HG03457 (cell line): Measurements from ENCODE around the gene NBPF9.
"Not testable (repeated sequence)": the region's sequence is repeated elsewhere in the genome, so short reads cannot be mapped to it uniquely, and the experiment has no call there.

ENCODE experiments used
- ATAC-seq: cut with Tn5 transposase; IDR thresholded peaks from one replicate; pipeline ENCODE4 v1.9.1; 2021; ENCODE audit warnings: moderate number of reproducible peaks; ENCODE audit not compliant: unreplicated experiment

NBPF9 gene

GRCh38 chr1:149013513-149013912 lies 89.8 kb downstream of the NBPF9 start:
- not testable (repeated sequence) for ATAC-seq

- ATAC-seq: not testable (repeated sequence)
Observed at GRCh38 chr1:149012599-149012998, 90.8 kb downstream of the NBPF9 start.

- ATAC-seq: not testable (repeated sequence)
Observed at GRCh38 chr1:149009761-149010160, 93.6 kb downstream of the NBPF9 start.

GRCh38 chr1:149008769-149009168 lies 94.6 kb downstream of the NBPF9 start:
- not testable (repeated sequence) for ATAC-seq

- not testable (repeated sequence) for ATAC-seq
Observed at GRCh38 chr1:149008326-149008725, 95.0 kb downstream of the NBPF9 start.
